ENCODE results near the gene MEIS3.

GRCh38 chr19:47419030-47419783 is at the start of gene MEIS3:
- no peak for TF ChIP-seq CTCF (conservative IDR thresholded peaks at IDR 0.05)
- no peak for TF ChIP-seq EZH2 (IDR thresholded peaks at IDR 0.05; ENCODE audit: low read depth)

All from PC-9 (cell line).